ENCODE measurements around the gene VSX2.

VSX2 gene

GRCh38 chr14:74286736-74287135, 47.5 kb downstream of the VSX2 start:
- H3K79me2 ChIP-seq (ENCODE audit: control insufficient read depth, low read length): no peaks in the 10 kb centered on the region
- no peaks in the 10 kb centered on the region for H3K9me2 ChIP-seq (replicated peaks; ENCODE audit: control insufficient read depth, low read length)
- no peak overlapping the region for H3K4me3 ChIP-seq (ENCODE audit: low read length)
- H3K27ac ChIP-seq (ENCODE audit: low read depth, low read length): no peak overlapping the region
- no peaks in the 10 kb centered on the region for H3K27me3 ChIP-seq (ENCODE audit: control insufficient read depth, low read length)
- H3K4me1 ChIP-seq (ENCODE audit: control insufficient read depth, low read length): no peaks in the 10 kb centered on the region
- H3K36me3 ChIP-seq (ENCODE audit: control insufficient read depth, low read length): peaks cover 53% of the 10 kb centered on the region
- H3K4me2 ChIP-seq (ENCODE audit: low read length): no peak overlapping the region
- H4K20me1 ChIP-seq (ENCODE audit: control insufficient read depth, insufficient read depth, low read depth, low read length): no peaks in the 10 kb centered on the region
- TF ChIP-seq EZH2phosphoT487 (IDR thresholded peaks at IDR 0.05; ENCODE audit: borderline replicate concordance, low read length) (no peak), CTCF (IDR thresholded peaks at IDR 0.05; ENCODE audit: low read depth, low read length, poor library complexity, severe bottlenecking) (no peak)
- no peaks in the 10 kb centered on the region for H3F3A ChIP-seq (ENCODE audit: control insufficient read depth, insufficient read depth)
- H3K9me3 ChIP-seq (ENCODE audit: control insufficient read depth, insufficient read depth, low read length): no peaks in the 10 kb centered on the region

- no peaks in the 10 kb centered on the region for H3K9me2 ChIP-seq (replicated peaks; ENCODE audit: control insufficient read depth, low read length)
- H3K79me2 ChIP-seq (ENCODE audit: control insufficient read depth, low read length): no peaks in the 10 kb centered on the region
- no peak overlapping the region for H3K4me3 ChIP-seq (ENCODE audit: low read length)
- H3K36me3 ChIP-seq (ENCODE audit: control insufficient read depth, low read length): peaks cover 53% of the 10 kb centered on the region
- H4K20me1 ChIP-seq (ENCODE audit: control insufficient read depth, insufficient read depth, low read depth, low read length): no peaks in the 10 kb centered on the region
- H3K9me3 ChIP-seq (ENCODE audit: control insufficient read depth, insufficient read depth, low read length): no peaks in the 10 kb centered on the region
- H3K27ac ChIP-seq (ENCODE audit: low read depth, low read length): no peak overlapping the region
- H3K4me2 ChIP-seq (ENCODE audit: low read length): no peak overlapping the region
- no peaks in the 10 kb centered on the region for H3K27me3 ChIP-seq (ENCODE audit: control insufficient read depth, low read length)
- H3K4me1 ChIP-seq (ENCODE audit: control insufficient read depth, low read length): no peaks in the 10 kb centered on the region
- TF ChIP-seq CTCF (IDR thresholded peaks at IDR 0.05; ENCODE audit: low read depth, low read length, poor library complexity, severe bottlenecking) (no peak), EZH2phosphoT487 (IDR thresholded peaks at IDR 0.05; ENCODE audit: borderline replicate concordance, low read length) (no peak)
- H3F3A ChIP-seq (ENCODE audit: control insufficient read depth, insufficient read depth): no peaks in the 10 kb centered on the region
Observed at GRCh38 chr14:74289801-74290200, 50.6 kb downstream of the VSX2 start.

- no peak overlapping the region for H3K4me2 ChIP-seq (ENCODE audit: low read length)
- H3K9me2 ChIP-seq (replicated peaks; ENCODE audit: control insufficient read depth, low read length): no peaks in the 10 kb centered on the region
- no peaks in the 10 kb centered on the region for H3K79me2 ChIP-seq (ENCODE audit: control insufficient read depth, low read length)
- H3K4me1 ChIP-seq (ENCODE audit: control insufficient read depth, low read length): no peaks in the 10 kb centered on the region
- no peaks in the 10 kb centered on the region for H4K20me1 ChIP-seq (ENCODE audit: control insufficient read depth, insufficient read depth, low read depth, low read length)
- H3K27ac ChIP-seq (ENCODE audit: low read depth, low read length): no peak overlapping the region
- no peak overlapping the region for H3K4me3 ChIP-seq (ENCODE audit: low read length)
- TF ChIP-seq EZH2phosphoT487 (IDR thresholded peaks at IDR 0.05; ENCODE audit: borderline replicate concordance, low read length): no peak
- peak; percentile 72 for TF ChIP-seq CTCF (IDR thresholded peaks at IDR 0.05; ENCODE audit: low read depth, low read length, poor library complexity, severe bottlenecking)
- H3K9me3 ChIP-seq (ENCODE audit: control insufficient read depth, insufficient read depth, low read length): no peaks in the 10 kb centered on the region
- no peaks in the 10 kb centered on the region for H3F3A ChIP-seq (ENCODE audit: control insufficient read depth, insufficient read depth)
- no peaks in the 10 kb centered on the region for H3K27me3 ChIP-seq (ENCODE audit: control insufficient read depth, low read length)
- H3K36me3 ChIP-seq (ENCODE audit: control insufficient read depth, low read length): peaks cover 54% of the 10 kb centered on the region
Observed at GRCh38 chr14:74290415-74290814, 51.2 kb downstream of the VSX2 start.

- Histone ChIP-seq H3K9me3 (ENCODE audit: control insufficient read depth, insufficient read depth, low read length) (no peaks in the 10 kb centered on the region), H3K4me2 (ENCODE audit: low read length) (no peak overlapping the region), H3K27me3 (ENCODE audit: control insufficient read depth, low read length) (no peaks in the 10 kb centered on the region), H3F3A (ENCODE audit: control insufficient read depth, insufficient read depth) (no peaks in the 10 kb centered on the region), H3K27ac (ENCODE audit: low read depth, low read length) (no peak overlapping the region), H3K4me1 (ENCODE audit: control insufficient read depth, low read length) (no peaks in the 10 kb centered on the region), H3K79me2 (ENCODE audit: control insufficient read depth, low read length) (no peaks in the 10 kb centered on the region), H4K20me1 (ENCODE audit: control insufficient read depth, insufficient read depth, low read depth, low read length) (no peaks in the 10 kb centered on the region), H3K9me2 (replicated peaks; ENCODE audit: control insufficient read depth, low read length) (no peaks in the 10 kb centered on the region), H3K4me3 (ENCODE audit: low read length) (no peak overlapping the region), H3K36me3 (ENCODE audit: control insufficient read depth, low read length) (peaks cover 57% of the 10 kb centered on the region)
- TF ChIP-seq CTCF (IDR thresholded peaks at IDR 0.05; ENCODE audit: low read depth, low read length, poor library complexity, severe bottlenecking) (no peak), EZH2phosphoT487 (IDR thresholded peaks at IDR 0.05; ENCODE audit: borderline replicate concordance, low read length) (no peak)
Observed at GRCh38 chr14:74292061-74292460, 52.8 kb downstream of the VSX2 start.
